Breast epithelium (tissue), 3 donors: Measurements from ENCODE around the gene CCRL2.

Experiments
- CTCF ChIP-seq, 3 donors: fragments of 450-650 bp; IDR thresholded peaks; one replicate each; pipeline ENCODE4 v1.5.1; 2016 to 2017; ENCODE audit warnings: antibody characterized with exemption in 3 of 3, mild to moderate bottlenecking in 3 of 3, moderate library complexity in 3 of 3
- POLR2A ChIP-seq: fragments of 450-650 bp; IDR thresholded peaks from one replicate; pipeline ENCODE4 v1.6.1; 2016; ENCODE audit warnings: antibody characterized with exemption, mild to moderate bottlenecking, moderate library complexity
- POLR2AphosphoS5 ChIP-seq, 3 donors: sonication (generic); formaldehyde crosslinking; IDR thresholded peaks; one replicate each; pipeline ENCODE4 v1.6.1; 2017; ENCODE audit warnings: antibody characterized with exemption in 3 of 3

GRCh38 chr3:46398186-46398955, 8.7 kb upstream of the CCRL2 start:
- TF ChIP-seq CTCF (IDR thresholded peaks at IDR 0.05) (no peak), POLR2A (no peak), POLR2AphosphoS5 (IDR thresholded peaks at IDR 0.05) (no peak)
